H1 (cell line): ENCODE results near the gene UBE2E2. TPM values are rescaled to one million over a fixed set of nuclear protein-coding genes. Genes with fewer than 3 reads are reported as not detected.

Experiments used
- CTCF ChIA-PET: fragments of 300-600 bp; sonication (Branson Sonifier 250); formaldehyde crosslinking; loops from one replicate; lab custom pipeline; 2021; ENCODE audit not compliant: partially characterized antibody; lab: Charles Lee
- POLR2A ChIA-PET: fragments of 300-600 bp; sonication (Branson Sonifier 250); formaldehyde crosslinking; loops from one replicate; lab custom pipeline; 2021; ENCODE audit warnings: inconsistent platforms; ENCODE audit not compliant: partially characterized antibody; lab: Charles Lee
- DNase-seq, 2 experiments: peaks; one replicate each; pipeline versions ENCODE4 v3.0.0 to v3.0.0-alpha.2; 2010 to 2022; ENCODE audit warnings: low spot score in 2 of 2, low read depth in 1 of 2, mixed read lengths in 1 of 2
- FAIRE-seq: peaks from 2 replicates; lab custom pipeline; 2011; peaks lifted over from hg19 to GRCh38; lab: Jason Lieb, UNC
- H2AFZ ChIP-seq: 2 replicates; pipeline ENCODE4 v1.8.1; 2012; ENCODE audit warnings: low read length, inconsistent platforms
- H2AK5ac ChIP-seq: 2 replicates; pipeline ENCODE4 v1.6.1; 2013; ENCODE audit warnings: low read depth, low read length
- H2BK120ac ChIP-seq: replicated peaks from 2 replicates; pipeline ENCODE3; 2013; ENCODE audit warnings: low read depth, low read length, inconsistent platforms
- H2BK12ac ChIP-seq: 2 replicates; pipeline ENCODE4 v1.6.1; 2013; ENCODE audit warnings: low read depth, low read length
- H2BK15ac ChIP-seq: 2 replicates; pipeline ENCODE4 v1.6.1; 2013; ENCODE audit warnings: low read length
- H2BK20ac ChIP-seq: 2 replicates; pipeline ENCODE4 v1.6.1; 2013; ENCODE audit warnings: low read length
- H2BK5ac ChIP-seq: 2 replicates; pipeline ENCODE4 v1.6.1; 2013; ENCODE audit warnings: low read depth, low read length
- H3K14ac ChIP-seq: 2 replicates; pipeline ENCODE4 v1.6.1; 2013; ENCODE audit warnings: inconsistent platforms; ENCODE audit not compliant: insufficient read length
- H3K18ac ChIP-seq: 2 replicates; pipeline ENCODE4 v1.6.1; 2013; ENCODE audit warnings: low read length; ENCODE audit errors: extremely low read depth
- H3K23ac ChIP-seq: 2 replicates; pipeline ENCODE4 v1.6.1; 2013; ENCODE audit warnings: inconsistent platforms; ENCODE audit not compliant: insufficient read length
- H3K23me2 ChIP-seq: 2 replicates; pipeline ENCODE4 v1.6.1; 2013; ENCODE audit warnings: low read depth, low read length
- H3K27ac ChIP-seq: 2 replicates; pipeline ENCODE4 v1.6.1; 2011; ENCODE audit warnings: low read depth, low read length, inconsistent platforms
- H3K27me3 ChIP-seq, 4 experiments: replicated peaks in 1 of 4; 1 replicate in 1 of 4; 2 replicates in 3 of 4; pipeline versions ENCODE4 v1.6.1 to v1.8.1; 2011 to 2013; ENCODE audit warnings: low read length in 3 of 4, mild to moderate bottlenecking in 3 of 4, inconsistent platforms in 2 of 4, mixed read lengths in 2 of 4, moderate library complexity in 1 of 4; ENCODE audit not compliant: control insufficient read depth in 3 of 4, insufficient read depth in 3 of 4; ENCODE audit errors: extremely low read depth in 1 of 4
- H3K36me3 ChIP-seq, 4 experiments: 2 replicates each; pipeline versions ENCODE4 v1.6.1 to v1.8.1; 2011 to 2013; ENCODE audit warnings: mild to moderate bottlenecking in 4 of 4, low read length in 3 of 4, moderate library complexity in 2 of 4, control low read depth in 1 of 4, inconsistent platforms in 1 of 4; ENCODE audit not compliant: insufficient read depth in 4 of 4, control insufficient read depth in 2 of 4
- H3K4ac ChIP-seq: replicated peaks from 2 replicates; pipeline ENCODE3; 2013; ENCODE audit warnings: low read length, low read depth, mixed read lengths, inconsistent platforms; ENCODE audit not compliant: insufficient read length
- H3K4me1 ChIP-seq, 4 experiments: replicated peaks in 1 of 4; 1 replicate in 1 of 4; 2 replicates in 3 of 4; pipeline versions ENCODE4 v1.6.1 to v1.8.1; 2011 to 2013; ENCODE audit warnings: low read length in 3 of 4, inconsistent platforms in 2 of 4, mixed read lengths in 1 of 4; ENCODE audit not compliant: insufficient read depth in 4 of 4, control insufficient read depth in 3 of 4
- H3K4me2 ChIP-seq, 2 experiments: 2 replicates each; pipeline versions ENCODE4 v1.6.1 to v1.8.1; 2011 to 2013; ENCODE audit warnings: low read depth in 2 of 2, low read length in 2 of 2, control low read depth in 1 of 2, inconsistent platforms in 1 of 2, mild to moderate bottlenecking in 1 of 2; ENCODE audit not compliant: insufficient read depth in 1 of 2
- H3K4me3 ChIP-seq, 4 experiments: fragments of 200-600, 300-600 bp in 1 of 4; sonication (generic), shearing (Covaris generic), sonication (Bioruptor Twin) in 1 of 4; 2 replicates each; pipeline versions ENCODE4 v1.5.1 to v1.8.1; 2011 to 2016; ENCODE audit warnings: low read length in 4 of 4, low read depth in 3 of 4, control low read depth in 2 of 4, inconsistent platforms in 2 of 4, mild to moderate bottlenecking in 2 of 4, mixed read lengths in 1 of 4, moderate library complexity in 1 of 4; ENCODE audit not compliant: insufficient read depth in 2 of 4; ENCODE audit errors: extremely low read depth in 1 of 4
- H3K56ac ChIP-seq: replicated peaks from 2 replicates; pipeline ENCODE3; 2013; ENCODE audit warnings: low read depth, mild to moderate bottlenecking, mixed read lengths, low read length, inconsistent platforms; ENCODE audit not compliant: insufficient read length
- H3K79me1 ChIP-seq: 2 replicates; pipeline ENCODE4 v1.6.1; 2013; ENCODE audit warnings: low read depth, low read length, control low read depth
- H3K79me2 ChIP-seq, 2 experiments: 2 replicates each; pipeline versions ENCODE4 v1.6.1 to v1.8.1; 2012 to 2013; ENCODE audit warnings: low read length in 2 of 2, mild to moderate bottlenecking in 2 of 2, inconsistent platforms in 1 of 2; ENCODE audit not compliant: insufficient read depth in 2 of 2, control insufficient read depth in 1 of 2
- H3K9ac ChIP-seq, 4 experiments: replicated peaks in 1 of 4; 1 replicate in 1 of 4; 2 replicates in 3 of 4; pipeline versions ENCODE4 v1.6.1 to v1.8.1; 2011 to 2013; ENCODE audit warnings: low read depth in 3 of 4, low read length in 3 of 4, control low read depth in 2 of 4, mild to moderate bottlenecking in 2 of 4, moderate library complexity in 2 of 4, inconsistent platforms in 1 of 4; ENCODE audit errors: extremely low read depth in 1 of 4
- H3K9me3 ChIP-seq, 2 experiments: 2 replicates each; pipeline versions ENCODE4 v1.6.1 to v1.8.1; 2012 to 2013; ENCODE audit warnings: mild to moderate bottlenecking in 2 of 2, moderate library complexity in 2 of 2, control low read depth in 1 of 2, inconsistent platforms in 1 of 2, low read depth in 1 of 2, low read length in 1 of 2, mixed read lengths in 1 of 2; ENCODE audit not compliant: insufficient read depth in 2 of 2
- H4K20me1 ChIP-seq, 2 experiments: replicated peaks in 1 of 2; 2 replicates each; pipeline versions ENCODE3 to v1.8.1; 2011 to 2013; ENCODE audit warnings: inconsistent platforms in 2 of 2, low read length in 2 of 2, mild to moderate bottlenecking in 1 of 2; ENCODE audit not compliant: insufficient read depth in 2 of 2, control insufficient read depth in 1 of 2
- H4K5ac ChIP-seq: 2 replicates; pipeline ENCODE4 v1.6.1; 2013; ENCODE audit warnings: low read length, low read depth, mixed read lengths, inconsistent platforms; ENCODE audit not compliant: insufficient read length
- H4K8ac ChIP-seq: 2 replicates; pipeline ENCODE4 v1.8.0; 2013; ENCODE audit warnings: mild to moderate bottlenecking, moderate library complexity, low read length, inconsistent platforms; ENCODE audit not compliant: insufficient read depth; ENCODE audit errors: extremely low read depth
- H4K91ac ChIP-seq: replicated peaks from 2 replicates; pipeline ENCODE3; 2013; ENCODE audit warnings: low read length, mixed read lengths, inconsistent platforms; ENCODE audit not compliant: insufficient read length
- CEBPB ChIP-seq: IDR thresholded peaks from 2 replicates; pipeline ENCODE4 v1.6.1; 2012; ENCODE audit warnings: low read depth, low read length
- RBBP5 ChIP-seq: IDR thresholded peaks from 2 replicates; pipeline ENCODE4 v1.7.1; 2012; ENCODE audit warnings: low read depth, mild to moderate bottlenecking, inconsistent platforms, low read length, moderate library complexity, borderline replicate concordance
- SAP30 ChIP-seq: fragments of 300-600 bp; sonication (generic); IDR thresholded peaks from 2 replicates; pipeline ENCODE4 v1.7.1; 2012; ENCODE audit warnings: low read length, moderate library complexity, mild to moderate bottlenecking, inconsistent platforms; ENCODE audit not compliant: insufficient read depth, insufficient replicate concordance
- SIRT6 ChIP-seq: IDR thresholded peaks from one replicate; pipeline ENCODE4 v1.7.1; 2012; ENCODE audit warnings: low read length, inconsistent platforms
- TEAD4 ChIP-seq: IDR thresholded peaks from 2 replicates; pipeline ENCODE4 v1.6.1; 2012; ENCODE audit warnings: low read depth, low read length, inconsistent platforms, mixed read lengths
- WGBS, 2 experiments: shearing (Covaris generic) in 1 of 2; methylation state at CpG; one replicate each; pipeline versions ENCODE4 v1.1.6 to v1.1.7; 2013 to 2015; ENCODE audit warnings: low lambda C conversion rate in 2 of 2, mixed read lengths in 2 of 2, inconsistent platforms in 1 of 2, low coverage in 1 of 2, missing lambda C conversion rate in 1 of 2; ENCODE audit not compliant: insufficient replicate concordance in 2 of 2, insufficient coverage in 1 of 2, insufficient read length in 1 of 2; ENCODE audit errors: extremely low coverage in 1 of 2, missing lambda C conversion rate in 1 of 2; 5-methylcytosine and 5-hydroxymethylcytosine counted together
- polyA plus RNA-seq, 7 experiments: library from polyadenylated mRNA; depleted of rRNA in 3 of 7; stranded (reverse) in 5 of 7; unstranded in 2 of 7; fragments of >200 nt in 5 of 7; fragments of 200-250 nt in 2 of 7; gene quantifications; 1 replicate in 5 of 7; 2 replicates in 1 of 7; 4 replicates in 1 of 7; pipeline versions ENCODE4 v1.2.1 to v1.2.3, GENCODE V29; 2011 to 2013; ENCODE audit warnings: missing spikeins in 2 of 7, mixed read lengths in 2 of 7
- total RNA-seq: library from RNA; stranded (reverse); fragmentation: NEBNext Ultra II Directional; extraction: Animal tissue kit (Norgen Biotek cat#: 25700); gene quantifications from 2 replicates; pipeline ENCODE4 v1.2.1, GENCODE V29; 2021

UBE2E2 gene
- total and polyA plus RNA-seq, 2 of the 8 experiments (the other 6 are each of a cell fraction or from before 2014, with no cell fraction given) = 57.6 to 70.6 TPM

DNA sequence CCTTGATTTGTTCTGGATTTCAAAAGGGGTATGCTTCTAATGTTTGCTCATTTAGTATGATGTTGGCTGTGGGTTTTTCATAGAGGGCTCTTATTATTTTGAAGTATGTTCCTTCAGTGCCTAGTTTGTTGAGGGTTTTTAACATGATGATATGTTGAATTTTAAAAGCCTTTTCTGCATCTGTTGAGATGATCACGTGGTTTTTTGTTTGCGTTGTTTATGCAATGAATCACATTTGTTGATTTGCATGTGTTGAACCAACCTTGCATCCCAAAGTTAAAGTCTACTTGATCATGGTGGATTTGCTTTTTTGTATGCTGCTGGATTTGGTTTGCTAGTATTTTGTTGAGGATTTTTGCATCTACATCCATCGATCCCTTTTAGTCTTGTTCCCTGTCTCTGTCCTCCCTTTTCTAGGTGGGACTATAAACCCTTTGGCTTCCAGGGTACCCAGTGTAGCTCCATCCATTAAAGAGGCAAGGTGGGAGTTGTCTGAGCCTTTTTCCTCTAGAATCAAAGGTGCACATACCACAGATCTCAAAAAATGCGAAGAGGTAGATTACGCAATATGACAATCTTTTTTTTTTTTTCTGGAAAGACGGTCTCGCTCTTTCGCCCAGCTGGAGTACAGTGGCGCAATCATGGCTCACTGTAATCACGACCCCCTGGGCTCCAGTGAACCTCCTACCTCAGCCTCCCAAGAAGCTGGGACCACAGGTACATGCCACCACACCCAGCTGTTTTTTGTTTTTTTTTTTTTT is 381.0 kb downstream of the UBE2E2 start:
- no peaks in the 10 kb centered on the region for H3K79me1 ChIP-seq
- H2BK12ac ChIP-seq = no peak overlapping the region
- H4K5ac ChIP-seq = no peak overlapping the region
- DNase-seq = no peak
- H3K9ac ChIP-seq = no peak overlapping the region
- H3K79me2 ChIP-seq = no peaks in the 10 kb centered on the region; a peak in 1 of 4 replicates
- WGBS, 2 experiments = 92% methylated on average over 10 of the region's 10 CpGs; no CpG with 5 or more reads in 1 of the 2 experiments
- no peak overlapping the region for H4K91ac ChIP-seq
- H3K23me2 ChIP-seq = no peaks in the 10 kb centered on the region; the same call in 1 of the 2 replicates
- H3K56ac ChIP-seq = no peak overlapping the region
- H3K4me3 ChIP-seq = no peak overlapping the region
- no peaks in the 10 kb centered on the region for H3K27me3 ChIP-seq
- no peak overlapping the region for H2BK20ac ChIP-seq
- H2BK120ac ChIP-seq = no peak overlapping the region
- H3K14ac ChIP-seq = no peak overlapping the region
- no peak overlapping the region for H3K4ac ChIP-seq
- H2BK5ac ChIP-seq = no peak overlapping the region
- no peak overlapping the region for H2AK5ac ChIP-seq
- H3K18ac ChIP-seq = no peak overlapping the region
- ChIA-PET CTCF (interaction anchor here (0.8 kb wide), 1 partner anchor 250 kb away, joined by 3 read pairs; no protein-coding TSS in a partner anchor), POLR2A (interaction anchor here (0.7 kb wide), 1 partner anchor 347 kb away, joined by 6 read pairs; no protein-coding TSS in a partner anchor)
- no peak overlapping the region for H3K27ac ChIP-seq
- no peak overlapping the region for H2BK15ac ChIP-seq
- FAIRE-seq = no peak
- TF ChIP-seq RBBP5 (no peak), SAP30 (no peak), SIRT6 (no peak), CEBPB (peak; percentile 91), TEAD4 (no peak)
- H3K4me1 ChIP-seq = peaks cover 0 to 2% (median 0%) of the 10 kb centered on the region in 4 experiments; a peak in 1 of 7 replicates
- no peak overlapping the region for H3K23ac ChIP-seq
- H4K20me1 ChIP-seq = no peaks in the 10 kb centered on the region
- H4K8ac ChIP-seq = no peak overlapping the region
- no peak overlapping the region for H3K4me2 ChIP-seq
- H3K36me3 ChIP-seq = no peaks in the 10 kb centered on the region
- no peak overlapping the region for H2AFZ ChIP-seq
- no peaks in the 10 kb centered on the region for H3K9me3 ChIP-seq
